Endothelial cell (in vitro differentiated cells): Measurements from ENCODE around the gene GJC1. TPM values are rescaled to one million over a fixed set of nuclear protein-coding genes. Genes with fewer than 3 reads are reported as not detected.

Experiments
- DNase-seq: peaks from one replicate; pipeline ENCODE4 v3.0.0; 2021; ENCODE audit warnings: low spot score
- H3K27ac Mint-ChIP-seq: one replicate; pipeline ENCODE4 v1.8.0; 2021; ENCODE audit warnings: mixed read lengths, inconsistent platforms; ENCODE audit not compliant: unreplicated experiment
- H3K27me3 Mint-ChIP-seq: one replicate; pipeline ENCODE4 v1.8.0; 2021; ENCODE audit warnings: mild to moderate bottlenecking, moderate library complexity, mixed read lengths, inconsistent platforms; ENCODE audit not compliant: unreplicated experiment
- H3K36me3 Mint-ChIP-seq: one replicate; pipeline ENCODE4 v1.8.0; 2021; ENCODE audit warnings: mild to moderate bottlenecking, low read depth, mixed read lengths, inconsistent platforms; ENCODE audit not compliant: unreplicated experiment
- H3K4me1 Mint-ChIP-seq: one replicate; pipeline ENCODE4 v1.8.0; 2021; ENCODE audit warnings: mild to moderate bottlenecking, mixed read lengths, inconsistent platforms; ENCODE audit not compliant: unreplicated experiment
- H3K4me3 Mint-ChIP-seq: one replicate; pipeline ENCODE4 v1.8.0; 2021; ENCODE audit warnings: mild to moderate bottlenecking, mixed read lengths, inconsistent platforms; ENCODE audit not compliant: unreplicated experiment
- H3K9me3 Mint-ChIP-seq: one replicate; pipeline ENCODE4 v1.8.0; 2021; ENCODE audit warnings: mixed read lengths, inconsistent platforms; ENCODE audit not compliant: unreplicated experiment
- CTCF ChIP-seq: fragments of 200-600 bp; sonication (generic); IDR thresholded peaks from one replicate; pipeline ENCODE4 v1.5.0; 2021; ENCODE audit warnings: antibody characterized with exemption; ENCODE audit not compliant: unreplicated experiment
- total RNA-seq: library from RNA; stranded (reverse); fragmentation: NEBNext Ultra II Directional; extraction: Animal tissue kit (Norgen Biotek cat#: 25700); gene quantifications from one replicate; pipeline ENCODE4 v1.2.1, GENCODE V29; 2021; ENCODE audit not compliant: unreplicated experiment

Gene GJC1
- total RNA-seq, 1 donor from 2014 or later = 36.5 TPM

- H3K4me3 Mint-ChIP-seq = no peak overlapping the region
- TF ChIP-seq CTCF = no peak
- no peak for DNase-seq
- H3K9me3 Mint-ChIP-seq = no peaks in the 10 kb centered on the region
- no peaks in the 10 kb centered on the region for H3K4me1 Mint-ChIP-seq
- no peak overlapping the region for H3K27ac Mint-ChIP-seq
- H3K27me3 Mint-ChIP-seq = peaks cover 2% of the 10 kb centered on the region
- no peaks in the 10 kb centered on the region for H3K36me3 Mint-ChIP-seq
Observed at GRCh38 chr17:44788139-44788538, 41.9 kb downstream of the GJC1 start.

GRCh38 chr17:44787271-44787940, 42.7 kb downstream of the GJC1 start:
- no peak overlapping the region for H3K27ac Mint-ChIP-seq
- H3K9me3 Mint-ChIP-seq = no peaks in the 10 kb centered on the region
- no peaks in the 10 kb centered on the region for H3K36me3 Mint-ChIP-seq
- peaks cover 4% of the 10 kb centered on the region for H3K4me1 Mint-ChIP-seq
- TF ChIP-seq CTCF = no peak
- no peak overlapping the region for H3K4me3 Mint-ChIP-seq
- DNase-seq = no peak
- H3K27me3 Mint-ChIP-seq = peaks cover 2% of the 10 kb centered on the region

- H3K4me3 Mint-ChIP-seq = no peak overlapping the region
- H3K27me3 Mint-ChIP-seq = peaks cover 3% of the 10 kb centered on the region
- peaks cover 12% of the 10 kb centered on the region for H3K4me1 Mint-ChIP-seq
- TF ChIP-seq CTCF = no peak
- no peak for DNase-seq
- no peaks in the 10 kb centered on the region for H3K36me3 Mint-ChIP-seq
- no peak overlapping the region for H3K27ac Mint-ChIP-seq
- no peaks in the 10 kb centered on the region for H3K9me3 Mint-ChIP-seq
Observed at GRCh38 chr17:44786551-44787081, 43.5 kb downstream of the GJC1 start.

GRCh38 chr17:44785921-44786320, 44.2 kb downstream of the GJC1 start:
- H3K4me3 Mint-ChIP-seq = no peak overlapping the region
- no peak for DNase-seq
- no peaks in the 10 kb centered on the region for H3K36me3 Mint-ChIP-seq
- peaks cover 3% of the 10 kb centered on the region for H3K27me3 Mint-ChIP-seq
- TF ChIP-seq CTCF = no peak
- peaks cover 16% of the 10 kb centered on the region for H3K4me1 Mint-ChIP-seq
- H3K9me3 Mint-ChIP-seq = no peaks in the 10 kb centered on the region
- no peak overlapping the region for H3K27ac Mint-ChIP-seq

- Mint-ChIP-seq H3K9me3 (no peaks in the 10 kb centered on the region), H3K4me3 (no peak overlapping the region), H3K27ac (no peak overlapping the region), H3K4me1 (peaks cover 18% of the 10 kb centered on the region), H3K36me3 (no peaks in the 10 kb centered on the region), H3K27me3 (peaks cover 6% of the 10 kb centered on the region)
- DNase-seq = no peak
- no peak for TF ChIP-seq CTCF
Observed at GRCh38 chr17:44782326-44782850, 47.7 kb downstream of the GJC1 start.
